GM18526 (cell line): ENCODE measurements around the gene SPAG7.

Experiments
- POLR2A ChIP-seq: IDR thresholded peaks from 3 replicates; pipeline ENCODE4 v1.6.1; 2011; ENCODE audit not compliant: insufficient read length; ENCODE audit errors: extremely low read depth

The SPAG7 gene

GRCh38 chr17:4986951-4987766 lies 19.5 kb upstream of the SPAG7 start, which contains the start of gene CAMTA2:
CAMTA2 (minus strand) TSS chr17:4987675; CDS start chr17:4986222, 1,453 bp downstream.
- TF ChIP-seq POLR2A = no peak

GRCh38 chr17:4986403-4986802 lies 18.8 kb upstream of the SPAG7 start:
- TF ChIP-seq POLR2A = no peak

- TF ChIP-seq POLR2A = no peak
Observed at GRCh38 chr17:4982305-4982704, 14.7 kb upstream of the SPAG7 start.

GRCh38 chr17:4980644-4981216 lies 13.1 kb upstream of the SPAG7 start:
- no peak for TF ChIP-seq POLR2A

- no peak for TF ChIP-seq POLR2A
Observed at GRCh38 chr17:4978726-4979125, 11.1 kb upstream of the SPAG7 start.

- TF ChIP-seq POLR2A = no peak
Observed at GRCh38 chr17:4974115-4974670, 6.6 kb upstream of the SPAG7 start.

- no peak for TF ChIP-seq POLR2A
Observed at GRCh38 chr17:4973256-4974114, 5.9 kb upstream of the SPAG7 start.

GRCh38 chr17:4972752-4973151 lies 5.1 kb upstream of the SPAG7 start:
- TF ChIP-seq POLR2A = no peak

GRCh38 chr17:4972322-4972721 lies 4.7 kb upstream of the SPAG7 start:
- TF ChIP-seq POLR2A = no peak

GRCh38 chr17:4971826-4972225 lies 4.2 kb upstream of the SPAG7 start:
- no peak for TF ChIP-seq POLR2A

GRCh38 chr17:4970273-4970672 lies 2.7 kb upstream of the SPAG7 start:
- no peak for TF ChIP-seq POLR2A

- TF ChIP-seq POLR2A = no peak
Observed at GRCh38 chr17:4969551-4970173, 2.0 kb upstream of the SPAG7 start.

GRCh38 chr17:4969047-4969550 lies 1.5 kb upstream of the SPAG7 start:
- TF ChIP-seq POLR2A = no peak

GRCh38 chr17:4968486-4969046 lies 949 bp upstream of the SPAG7 start:
- peak; percentile 5 for TF ChIP-seq POLR2A
